Vagina (tissue), 2 donors: Measurements from ENCODE around the gene MKNK1.

ENCODE experiments used
- POLR2A ChIP-seq, 2 donors: fragments of 450-650 bp; IDR thresholded peaks; one replicate each; pipeline ENCODE4 v1.6.1; 2017; ENCODE audit warnings: antibody characterized with exemption in 2 of 2, mild to moderate bottlenecking in 2 of 2, moderate library complexity in 2 of 2
- TF ChIP-seq, protein P1 (sequence below), 3 experiments: fragments of 450-650 bp in 2 of 3; fragments of 200-600 bp in 1 of 3; sonication (generic) in 1 of 3; IDR thresholded peaks; one replicate each; pipeline ENCODE4 v1.5.1; 2017 to 2019; ENCODE audit warnings: antibody characterized with exemption in 3 of 3, mild to moderate bottlenecking in 2 of 3, moderate library complexity in 2 of 3

- TF ChIP-seq, protein P1, sequence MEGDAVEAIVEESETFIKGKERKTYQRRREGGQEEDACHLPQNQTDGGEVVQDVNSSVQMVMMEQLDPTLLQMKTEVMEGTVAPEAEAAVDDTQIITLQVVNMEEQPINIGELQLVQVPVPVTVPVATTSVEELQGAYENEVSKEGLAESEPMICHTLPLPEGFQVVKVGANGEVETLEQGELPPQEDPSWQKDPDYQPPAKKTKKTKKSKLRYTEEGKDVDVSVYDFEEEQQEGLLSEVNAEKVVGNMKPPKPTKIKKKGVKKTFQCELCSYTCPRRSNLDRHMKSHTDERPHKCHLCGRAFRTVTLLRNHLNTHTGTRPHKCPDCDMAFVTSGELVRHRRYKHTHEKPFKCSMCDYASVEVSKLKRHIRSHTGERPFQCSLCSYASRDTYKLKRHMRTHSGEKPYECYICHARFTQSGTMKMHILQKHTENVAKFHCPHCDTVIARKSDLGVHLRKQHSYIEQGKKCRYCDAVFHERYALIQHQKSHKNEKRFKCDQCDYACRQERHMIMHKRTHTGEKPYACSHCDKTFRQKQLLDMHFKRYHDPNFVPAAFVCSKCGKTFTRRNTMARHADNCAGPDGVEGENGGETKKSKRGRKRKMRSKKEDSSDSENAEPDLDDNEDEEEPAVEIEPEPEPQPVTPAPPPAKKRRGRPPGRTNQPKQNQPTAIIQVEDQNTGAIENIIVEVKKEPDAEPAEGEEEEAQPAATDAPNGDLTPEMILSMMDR (IDR thresholded peaks at IDR 0.05), result no peak
- no peak for TF ChIP-seq POLR2A (IDR thresholded peaks at IDR 0.05)
Observed at GRCh38 chr1:46650491-46650890, 46.4 kb upstream of the MKNK1 start.
